ENCODE measurements around the gene PRKCA. TPM values are rescaled to one million over a fixed set of nuclear protein-coding genes. Genes with fewer than 3 reads are reported as not detected.

PRKCA gene
- total RNA-seq, 1 donor from 2014 or later = 3.9 TPM

- DNase-seq = no peak
Measured at GRCh38 chr17:66414561-66415175, 112.3 kb downstream of the PRKCA start.

GRCh38 chr17:66415366-66416206 is 113.2 kb downstream of the PRKCA start:
- DNase-seq = no peak

- DNase-seq = no peak
Measured at GRCh38 chr17:66416207-66416940, 114.0 kb downstream of the PRKCA start.

- no peak for DNase-seq
Measured at GRCh38 chr17:66417300-66417719, 114.9 kb downstream of the PRKCA start.

- no peak for DNase-seq
Measured at GRCh38 chr17:66420961-66421371, 118.6 kb downstream of the PRKCA start.

- no peak for DNase-seq
Measured at GRCh38 chr17:66422186-66422585, 119.8 kb downstream of the PRKCA start.

GRCh38 chr17:66423056-66423955 is 120.9 kb downstream of the PRKCA start:
- no peak for DNase-seq

- DNase-seq = no peak
Measured at GRCh38 chr17:66425756-66426396, 123.5 kb downstream of the PRKCA start.

GRCh38 chr17:66426397-66427033 is 124.1 kb downstream of the PRKCA start:
- no peak for DNase-seq

- no peak for DNase-seq
Measured at GRCh38 chr17:66427134-66427533, 124.7 kb downstream of the PRKCA start.

GRCh38 chr17:66429680-66430079 is 127.3 kb downstream of the PRKCA start:
- DNase-seq = no peak

GRCh38 chr17:66430846-66431795 is 128.7 kb downstream of the PRKCA start:
- DNase-seq = no peak

GRCh38 chr17:66431910-66432309 is 129.5 kb downstream of the PRKCA start:
- no peak for DNase-seq

- DNase-seq = no peak
Measured at GRCh38 chr17:66432411-66432957, 130.1 kb downstream of the PRKCA start.

- no peak for DNase-seq
Measured at GRCh38 chr17:66432996-66433551, 130.7 kb downstream of the PRKCA start.

- no peak for DNase-seq
Measured at GRCh38 chr17:66435182-66435581, 132.8 kb downstream of the PRKCA start.

- no peak for DNase-seq
Measured at GRCh38 chr17:66436631-66437030, 134.2 kb downstream of the PRKCA start.

GRCh38 chr17:66437476-66438026 is 135.1 kb downstream of the PRKCA start:
- DNase-seq = no peak

- DNase-seq = no peak
Measured at GRCh38 chr17:66438101-66438500, 135.7 kb downstream of the PRKCA start.

Measured in skin of body (tissue), 2 donors.